ENCODE data around the gene ANKRD44. TPM values are rescaled to one million over a fixed set of nuclear protein-coding genes. Genes with fewer than 3 reads are reported as not detected.

Gene ANKRD44
- total and polyA plus RNA-seq, 5 experiments from 2014 or later: 85.8 to 279 (median 96.1) TPM

- no peak for DNase-seq
- peak overlapping the region; percentile 25 to 100 (median 73) for H3K27ac Mint-ChIP-seq
- peak overlapping the region in 1 of 10 donors; percentile 21 for H3K4me3 Mint-ChIP-seq
- H3K27me3 Mint-ChIP-seq: no peaks in the 10 kb centered on the region
- peaks cover 0 to 10% (median 0%) of the 10 kb centered on the region in 9 donors for H3K9me3 Mint-ChIP-seq
- peaks cover 19 to 31% (median 25%) of the 10 kb centered on the region in 3 donors for H3K36me3 Mint-ChIP-seq
- POLR2A ChIA-PET: no interaction called here
- peaks cover 38 to 92% (median 79%) of the 10 kb centered on the region in 4 donors for H3K4me1 Mint-ChIP-seq
- ATAC-seq: no peak
Measured at GRCh38 chr2:197156771-197157170, 153.8 kb downstream of the ANKRD44 start.

DNA sequence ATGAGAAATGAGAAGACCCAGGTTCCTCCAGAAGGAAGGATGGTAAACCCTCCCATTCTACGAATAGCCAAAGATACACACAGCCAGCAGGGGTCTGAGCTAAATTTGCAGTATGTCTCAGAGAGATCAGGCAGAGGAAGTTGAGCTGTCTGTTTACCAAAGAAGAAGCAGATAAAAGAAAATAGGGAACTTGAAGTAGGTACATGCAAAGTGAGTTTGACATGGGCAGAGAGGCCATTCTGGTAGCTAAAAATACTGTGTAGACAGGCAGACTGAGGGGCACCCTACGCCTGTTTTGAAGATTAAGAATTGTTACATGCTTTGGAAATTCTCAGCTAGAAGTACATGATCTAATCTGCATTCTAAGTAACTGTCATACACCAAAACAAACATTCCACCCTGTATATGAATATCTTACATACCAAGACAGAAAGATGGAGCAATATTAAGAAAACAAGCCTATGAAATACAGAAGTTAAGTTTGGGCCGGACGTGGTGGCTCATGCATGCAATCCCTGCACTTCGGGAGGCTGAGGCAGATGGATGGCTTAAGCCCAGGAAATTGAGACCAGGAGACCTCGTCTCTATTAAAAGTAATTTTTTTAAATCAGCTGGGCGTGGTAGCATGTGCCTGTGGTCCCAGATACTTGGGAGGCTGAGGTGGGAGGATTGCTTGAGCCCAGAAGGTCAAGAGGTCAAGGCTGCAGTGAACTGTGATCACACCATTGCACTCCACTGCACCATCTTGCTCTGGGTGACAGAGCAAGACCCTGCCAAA, 157.9 kb downstream of the ANKRD44 start:
- Mint-ChIP-seq H3K9me3 (peaks cover 0 to 10% (median 0%) of the 10 kb centered on the region in 9 donors), H3K27me3 (no peaks in the 10 kb centered on the region), H3K27ac (peak overlapping the region; percentile 90 to 100 (median 92)), H3K4me3 (peak overlapping the region; percentile 46 to 84 (median 74)), H3K4me1 (peaks cover 34 to 92% (median 81%) of the 10 kb centered on the region in 4 donors), H3K36me3 (peaks cover 10 to 26% (median 15%) of the 10 kb centered on the region in 3 donors)
- POLR2A ChIA-PET: interaction anchor here (0.6 to 1.4 kb wide), 13 partner anchors 10 to 386 kb away, joined by 3 to 6 read pairs (median 3); partner anchors contain the start of genes ANKRD44 and SF3B1
- DNase-seq (peak in 8 of 10 donors; percentile 17 to 67 (median 40)), ATAC-seq (peak; percentile 87 to 94)

GRCh38 chr2:197149546-197149945, 161.0 kb downstream of the ANKRD44 start:
- peaks cover 0 to 25% (median 3%) of the 10 kb centered on the region in 3 donors for H3K36me3 Mint-ChIP-seq
- POLR2A ChIA-PET: interaction anchor here (1.2 kb wide), 1 partner anchor 10 kb away, joined by 3 read pairs; no protein-coding TSS in a partner anchor
- ATAC-seq: no peak
- H3K27me3 Mint-ChIP-seq: no peaks in the 10 kb centered on the region
- peaks cover 40 to 95% (median 90%) of the 10 kb centered on the region in 4 donors for H3K4me1 Mint-ChIP-seq
- DNase-seq: no peak
- H3K27ac Mint-ChIP-seq: peak overlapping the region; percentile 54 to 100 (median 91)
- H3K4me3 Mint-ChIP-seq: peak overlapping the region in 3 of 10 donors; percentile 26 to 37 (median 30)
- H3K9me3 Mint-ChIP-seq: no peaks in the 10 kb centered on the region

- Mint-ChIP-seq H3K36me3 (peaks cover 0 to 31% (median 10%) of the 10 kb centered on the region in 3 donors), H3K4me3 (peak overlapping the region in 2 of 10 donors; percentile 8 to 41), H3K4me1 (peaks cover 37 to 99% (median 88%) of the 10 kb centered on the region in 4 donors), H3K27me3 (no peaks in the 10 kb centered on the region), H3K9me3 (no peaks in the 10 kb centered on the region), H3K27ac (peak overlapping the region; percentile 44 to 100 (median 85))
- no peak for DNase-seq
- no peak for ATAC-seq
- POLR2A ChIA-PET: interaction anchor here (0.6 kb wide), 1 partner anchor 202 kb away, joined by 5 read pairs; no protein-coding TSS in a partner anchor
Measured at GRCh38 chr2:197148401-197148800, 162.2 kb downstream of the ANKRD44 start.

DNA sequence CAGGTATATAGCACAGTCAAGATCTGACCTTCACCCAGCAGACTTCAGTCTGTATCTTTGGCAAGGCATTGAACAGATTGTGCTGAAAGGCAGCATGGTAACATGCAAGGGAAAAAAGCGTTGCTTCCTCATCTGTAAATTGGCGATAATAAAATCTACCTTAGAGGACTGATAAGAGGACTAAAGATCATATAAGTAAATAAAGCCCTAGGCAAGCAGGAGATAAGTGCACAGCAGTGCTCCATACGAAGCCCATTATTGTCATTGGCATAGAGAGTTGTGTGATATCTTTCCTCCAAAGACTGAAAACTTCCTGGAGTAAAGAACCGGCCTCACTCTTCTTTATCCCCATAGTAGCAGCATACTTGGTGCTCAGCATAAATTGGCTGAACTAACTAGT, 162.6 kb downstream of the ANKRD44 start:
- no peak for DNase-seq

DNA sequence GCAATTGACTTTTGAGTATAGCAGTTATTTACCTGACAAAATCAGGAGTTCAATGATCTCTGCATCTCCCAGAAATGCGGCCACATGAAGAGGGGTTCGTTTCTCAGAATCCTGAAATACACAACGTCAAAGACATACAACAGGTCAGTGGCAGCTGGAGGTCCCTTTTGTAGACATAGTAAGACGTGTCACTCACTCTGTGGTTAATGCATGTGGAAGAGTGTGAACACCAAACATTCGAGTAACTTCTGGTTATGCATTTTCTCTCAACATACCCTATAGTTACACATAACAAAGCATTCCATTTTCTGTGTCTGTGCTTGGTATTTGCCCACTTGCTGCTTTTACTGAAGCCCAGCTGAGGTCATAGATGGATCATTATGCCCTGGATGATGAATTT, 163.6 kb downstream of the ANKRD44 start:
- no peaks in the 10 kb centered on the region for H3K27me3 Mint-ChIP-seq
- no peaks in the 10 kb centered on the region for H3K9me3 Mint-ChIP-seq
- H3K4me3 Mint-ChIP-seq: peak overlapping the region in 4 of 10 donors; percentile 3 to 57 (median 16)
- no peak for DNase-seq
- POLR2A ChIA-PET: interaction anchor here (0.6 kb wide), 1 partner anchor 92 kb away, joined by 3 read pairs; no protein-coding TSS in a partner anchor
- H3K4me1 Mint-ChIP-seq: peaks cover 25 to 96% (median 81%) of the 10 kb centered on the region in 4 donors
- H3K36me3 Mint-ChIP-seq: peaks cover 0 to 41% (median 12%) of the 10 kb centered on the region in 3 donors
- ATAC-seq: no peak
- peak overlapping the region; percentile 44 to 100 (median 85) for H3K27ac Mint-ChIP-seq

More for the DNA sequence above, 162.6 kb downstream of the ANKRD44 start:
- Mint-ChIP-seq H3K27ac (peak overlapping the region; percentile 44 to 100 (median 85)), H3K27me3 (no peaks in the 10 kb centered on the region), H3K4me1 (peaks cover 32 to 97% (median 84%) of the 10 kb centered on the region in 4 donors), H3K4me3 (peak overlapping the region in 3 of 10 donors; percentile 3 to 41 (median 23)), H3K9me3 (no peaks in the 10 kb centered on the region), H3K36me3 (peaks cover 0 to 34% (median 12%) of the 10 kb centered on the region in 3 donors)
- POLR2A ChIA-PET: interaction anchor here (0.6 kb wide), 2 partner anchors 91 to 202 kb away, joined by 3 to 5 read pairs; no protein-coding TSS in a partner anchor
- ATAC-seq: no peak

DNA sequence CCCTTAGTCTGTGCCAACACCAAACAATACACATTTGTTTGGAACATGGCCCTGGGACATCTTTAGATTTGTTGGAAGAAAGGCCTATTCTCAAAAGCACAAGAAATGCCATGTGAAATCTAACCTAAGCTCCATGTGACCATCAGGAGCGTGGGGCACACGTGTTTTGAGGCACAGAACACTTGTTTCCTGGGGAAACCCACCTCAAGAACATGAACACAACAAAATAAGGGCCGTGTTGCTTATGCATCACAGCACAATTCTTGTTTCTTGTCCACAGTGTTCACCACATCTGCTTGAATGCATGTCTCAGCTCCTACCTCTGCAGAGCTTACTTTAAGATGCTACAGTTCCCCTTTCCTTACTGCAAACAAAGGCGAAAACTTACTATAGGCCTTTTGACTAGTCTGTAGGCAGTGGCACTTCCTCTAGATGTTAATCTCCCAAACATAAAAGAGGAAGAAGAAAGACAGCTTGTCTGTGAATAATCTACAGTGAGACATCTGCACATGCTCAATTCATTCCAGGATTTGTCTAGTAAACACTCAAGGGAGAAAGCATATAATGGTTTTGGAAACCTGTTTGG, 165.0 kb downstream of the ANKRD44 start:
- peak; percentile 92 to 95 for ATAC-seq

GRCh38 chr2:197144183-197144582, 166.4 kb downstream of the ANKRD44 start:
- POLR2A ChIA-PET: interaction anchor here (0.6 to 2.1 kb wide), 2 partner anchors 12 to 41 kb away, joined by 4 to 7 read pairs; no protein-coding TSS in a partner anchor
- H3K36me3 Mint-ChIP-seq: peaks cover 0 to 46% (median 15%) of the 10 kb centered on the region in 3 donors
- peak overlapping the region in 4 of 10 donors; percentile 20 to 58 (median 52) for H3K4me3 Mint-ChIP-seq
- DNase-seq (no peak), ATAC-seq (no peak)
- peak overlapping the region; percentile 77 to 100 (median 92) for H3K27ac Mint-ChIP-seq
- no peaks in the 10 kb centered on the region for H3K9me3 Mint-ChIP-seq
- peaks cover 19 to 94% (median 76%) of the 10 kb centered on the region in 4 donors for H3K4me1 Mint-ChIP-seq
- no peaks in the 10 kb centered on the region for H3K27me3 Mint-ChIP-seq

More for the DNA sequence above, 165.0 kb downstream of the ANKRD44 start:
- H3K4me3 Mint-ChIP-seq: peak overlapping the region in 9 of 10 donors; percentile 13 to 81 (median 69)
- H3K4me1 Mint-ChIP-seq: peaks cover 25 to 96% (median 79%) of the 10 kb centered on the region in 4 donors
- H3K9me3 Mint-ChIP-seq: no peaks in the 10 kb centered on the region
- DNase-seq: peak in 8 of 10 donors; percentile 16 to 69 (median 40)
- peaks cover 0 to 49% (median 13%) of the 10 kb centered on the region in 3 donors for H3K36me3 Mint-ChIP-seq
- H3K27ac Mint-ChIP-seq: peak overlapping the region; percentile 77 to 100 (median 96)
- POLR2A ChIA-PET: interaction anchor here (0.7 to 2.1 kb wide), 9 partner anchors 10 to 165 kb away, joined by 3 to 7 read pairs (median 4); partner anchors contain the start of gene ANKRD44
- no peaks in the 10 kb centered on the region for H3K27me3 Mint-ChIP-seq

DNA sequence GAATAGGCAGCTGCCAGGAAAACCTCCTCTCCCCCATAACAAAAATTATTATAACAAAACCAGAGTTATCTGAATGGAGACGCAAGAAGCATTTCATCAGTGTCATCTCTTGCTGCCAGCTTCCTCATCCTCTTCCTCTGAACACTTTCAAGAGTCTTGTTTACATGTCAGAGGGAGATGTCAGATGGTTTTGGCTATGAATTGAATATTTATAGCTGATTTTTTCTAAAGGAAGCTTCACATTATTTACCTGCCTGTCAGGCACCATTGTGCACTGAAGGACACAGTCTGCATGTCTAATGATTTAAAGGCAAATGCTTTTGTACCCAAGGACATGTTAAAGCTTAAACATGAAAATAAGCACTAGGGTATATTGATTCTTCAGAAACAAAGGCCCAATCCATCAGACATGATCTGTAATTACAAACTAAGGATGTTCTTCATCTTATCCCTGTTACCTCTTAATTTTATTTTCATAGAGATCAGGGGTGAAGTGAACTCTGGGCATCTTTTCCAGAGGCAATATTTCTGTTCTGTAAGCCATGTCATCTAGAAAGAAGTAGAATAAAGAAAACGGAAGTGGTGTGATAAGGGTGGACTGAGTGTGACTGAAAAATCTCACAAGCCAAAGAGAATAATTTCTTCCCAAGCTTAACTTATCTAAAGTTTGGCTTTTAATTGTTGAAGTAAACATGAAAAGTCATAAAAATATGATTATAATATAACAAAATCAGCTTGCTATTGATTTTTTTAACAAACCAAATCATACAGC, 168.7 kb downstream of the ANKRD44 start:
- H3K27ac Mint-ChIP-seq: peak overlapping the region; percentile 21 to 100 (median 75)
- DNase-seq (no peak), ATAC-seq (no peak)
- peaks cover 0 to 50% (median 20%) of the 10 kb centered on the region in 3 donors for H3K36me3 Mint-ChIP-seq
- POLR2A ChIA-PET: interaction anchor here (1.1 to 1.6 kb wide), 3 partner anchors 9 to 224 kb away, joined by 3 to 4 read pairs (median 3); no protein-coding TSS in a partner anchor
- H3K27me3 Mint-ChIP-seq: no peaks in the 10 kb centered on the region
- H3K4me1 Mint-ChIP-seq: peaks cover 31 to 94% (median 77%) of the 10 kb centered on the region in 4 donors
- H3K4me3 Mint-ChIP-seq: peak overlapping the region in 8 of 10 donors; percentile 22 to 71 (median 50)
- no peaks in the 10 kb centered on the region for H3K9me3 Mint-ChIP-seq

DNA sequence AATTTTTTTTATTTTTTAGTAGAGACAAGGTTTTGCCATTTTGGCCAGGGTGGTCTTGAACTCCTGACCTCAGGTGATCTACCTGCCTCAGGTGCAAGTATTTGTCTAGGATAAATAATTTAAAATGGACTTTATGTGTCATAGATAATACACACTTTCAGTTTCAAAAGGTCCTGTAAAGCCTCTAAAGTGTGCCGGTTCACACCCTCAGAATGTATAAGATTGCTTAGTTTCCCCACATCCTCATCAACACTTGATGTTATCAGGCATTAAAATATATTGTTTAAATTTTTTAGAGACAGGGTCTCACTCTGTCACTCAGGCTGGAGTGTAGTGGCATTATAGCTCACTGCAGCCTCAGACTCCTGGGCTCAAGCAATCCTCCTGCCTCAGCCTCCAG, 170.5 kb downstream of the ANKRD44 start:
- Mint-ChIP-seq H3K4me3 (peak overlapping the region in 4 of 10 donors; percentile 4 to 37 (median 24)), H3K27ac (peak overlapping the region in 9 of 10 donors; percentile 32 to 100 (median 65)), H3K36me3 (peaks cover 12 to 63% (median 25%) of the 10 kb centered on the region in 3 donors), H3K27me3 (no peaks in the 10 kb centered on the region), H3K4me1 (peaks cover 40 to 95% (median 83%) of the 10 kb centered on the region in 4 donors), H3K9me3 (peaks cover 0 to 1% (median 0%) of the 10 kb centered on the region in 9 donors)
- POLR2A ChIA-PET: interaction anchor here (1.0 kb wide), 1 partner anchor 10 kb away, joined by 3 read pairs; no protein-coding TSS in a partner anchor
- ATAC-seq (peak in 1 of 2 donors; percentile 22), DNase-seq (no peak)

GRCh38 chr2:197138506-197138905, 172.1 kb downstream of the ANKRD44 start:
- H3K9me3 Mint-ChIP-seq: peaks cover 0 to 1% (median 0%) of the 10 kb centered on the region in 9 donors
- H3K27ac Mint-ChIP-seq: peak overlapping the region; percentile 19 to 100 (median 64)
- H3K27me3 Mint-ChIP-seq: no peaks in the 10 kb centered on the region
- H3K36me3 Mint-ChIP-seq: peaks cover 12 to 67% (median 25%) of the 10 kb centered on the region in 3 donors
- H3K4me1 Mint-ChIP-seq: peaks cover 41 to 92% (median 85%) of the 10 kb centered on the region in 4 donors
- peak overlapping the region in 6 of 10 donors; percentile 21 to 64 (median 25) for H3K4me3 Mint-ChIP-seq
- DNase-seq (no peak), ATAC-seq (no peak)
- POLR2A ChIA-PET: no interaction called here

All from naive thymus-derived CD8-positive, alpha-beta T cell (primary cell).